Measurements from ENCODE around the gene NAA15. TPM values are rescaled to one million over a fixed set of nuclear protein-coding genes. Genes with fewer than 3 reads are reported as not detected.
"Not testable (repeated sequence)": the region's sequence is repeated elsewhere in the genome, so short reads cannot be mapped to it uniquely, and the experiment has no call there.

Gene NAA15
- total RNA-seq: 10 to 100 TPM; 25.0 to 48.8 (median 37.2) TPM

DNA sequence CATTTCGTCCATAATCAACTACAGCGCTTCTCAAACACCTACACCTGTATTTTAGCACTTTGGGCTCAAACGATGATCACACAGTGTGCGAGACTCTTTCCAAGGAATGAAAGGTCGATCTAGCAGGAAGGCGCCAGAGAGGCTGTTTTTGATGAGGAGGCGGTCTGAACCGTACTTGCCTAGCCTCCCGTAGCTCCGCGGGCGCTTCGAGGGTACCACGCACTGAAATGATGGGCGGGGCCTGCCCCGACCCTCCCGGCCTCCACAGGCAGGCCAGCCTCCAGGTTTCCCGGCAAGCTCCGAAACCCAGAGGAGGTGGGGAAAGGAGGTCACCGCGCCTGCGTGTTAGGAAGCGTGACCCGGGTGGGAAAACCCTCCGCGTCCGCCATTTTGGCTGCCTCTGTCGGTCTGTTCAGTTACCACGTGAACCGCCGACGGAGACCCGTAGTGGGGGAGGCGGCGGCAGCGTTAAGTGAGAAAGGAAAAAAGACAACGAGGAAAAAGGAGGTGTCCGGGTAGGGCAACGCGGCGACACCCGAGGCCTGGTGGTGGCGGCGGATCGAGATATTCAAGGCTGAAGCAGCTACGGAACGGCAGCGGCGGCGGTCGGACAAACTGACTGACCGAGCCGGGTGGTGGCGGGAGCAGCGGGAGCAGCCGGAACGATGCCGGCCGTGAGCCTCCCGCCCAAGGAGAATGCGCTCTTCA is at the start of gene NAA15:
Gene NAA15, plus strand, starts transcription at position 393 of the 708 bp plus-strand sequence. Its CDS starts 273 bp downstream, at position 666.
- Histone ChIP-seq H3K4me1 (peaks cover 50 to 60% of the 10 kb centered on the region in 2 donors), H3K4me3 (peak within 1 kb of the TSS; percentile 71 to 95 (median 86)), H3K27ac (peak within 1 kb of the TSS; percentile 94 to 98 (median 96)), H3K9me3 (no peaks in the 10 kb centered on the region), H3K36me3 (no peaks in the 10 kb centered on the region), H3K27me3 (no peaks in the 10 kb centered on the region)
- peak; percentile 96 to 98 for DNase-seq
- in situ Hi-C loops (cut with MboI; ENCODE audit: low sequenced_read_pairs in 4 of 4): no loop called here
- TF ChIP-seq POLR2A (IDR thresholded peaks at IDR 0.05): peak; percentile 89 to 95
- TF ChIP-seq, protein P1, sequence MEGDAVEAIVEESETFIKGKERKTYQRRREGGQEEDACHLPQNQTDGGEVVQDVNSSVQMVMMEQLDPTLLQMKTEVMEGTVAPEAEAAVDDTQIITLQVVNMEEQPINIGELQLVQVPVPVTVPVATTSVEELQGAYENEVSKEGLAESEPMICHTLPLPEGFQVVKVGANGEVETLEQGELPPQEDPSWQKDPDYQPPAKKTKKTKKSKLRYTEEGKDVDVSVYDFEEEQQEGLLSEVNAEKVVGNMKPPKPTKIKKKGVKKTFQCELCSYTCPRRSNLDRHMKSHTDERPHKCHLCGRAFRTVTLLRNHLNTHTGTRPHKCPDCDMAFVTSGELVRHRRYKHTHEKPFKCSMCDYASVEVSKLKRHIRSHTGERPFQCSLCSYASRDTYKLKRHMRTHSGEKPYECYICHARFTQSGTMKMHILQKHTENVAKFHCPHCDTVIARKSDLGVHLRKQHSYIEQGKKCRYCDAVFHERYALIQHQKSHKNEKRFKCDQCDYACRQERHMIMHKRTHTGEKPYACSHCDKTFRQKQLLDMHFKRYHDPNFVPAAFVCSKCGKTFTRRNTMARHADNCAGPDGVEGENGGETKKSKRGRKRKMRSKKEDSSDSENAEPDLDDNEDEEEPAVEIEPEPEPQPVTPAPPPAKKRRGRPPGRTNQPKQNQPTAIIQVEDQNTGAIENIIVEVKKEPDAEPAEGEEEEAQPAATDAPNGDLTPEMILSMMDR (IDR thresholded peaks at IDR 0.05 in 4 of 5, conservative IDR thresholded peaks at IDR 0.05 in 1 of 5): no peak
- peak; percentile 79 to 80 for ATAC-seq
- intact Hi-C loops (cut with DNase I; ENCODE audit: low total_unique reads): loop anchor here (1.0 to 5.0 kb wide), 5 partner anchors 124 to 851 kb away; partner anchors contain the start of genes ELF2, MAML3 and RAB33B

DNA sequence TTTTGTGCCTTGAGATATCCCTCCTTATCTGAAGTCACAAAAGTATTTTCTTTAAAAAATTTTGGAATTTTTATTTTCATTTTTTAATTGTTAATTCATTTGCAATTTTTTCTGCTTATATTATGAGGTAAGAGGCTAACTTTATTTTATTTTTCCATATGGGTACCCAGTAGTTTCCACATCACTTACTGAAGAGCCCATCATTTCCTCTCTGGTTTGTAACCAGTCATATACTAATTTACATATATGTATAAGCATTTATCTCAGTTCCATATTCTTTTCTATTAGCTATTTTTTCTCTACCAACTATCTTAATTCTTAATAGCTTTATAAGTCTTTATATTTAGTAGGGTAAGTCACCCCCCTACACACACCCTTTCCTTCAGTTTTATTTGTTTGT is 48.3 kb upstream of the NAA15 start:
- ATAC-seq: no peak
- in situ Hi-C loops (cut with MboI; ENCODE audit: low sequenced_read_pairs in 4 of 4): no loop called here

DNA sequence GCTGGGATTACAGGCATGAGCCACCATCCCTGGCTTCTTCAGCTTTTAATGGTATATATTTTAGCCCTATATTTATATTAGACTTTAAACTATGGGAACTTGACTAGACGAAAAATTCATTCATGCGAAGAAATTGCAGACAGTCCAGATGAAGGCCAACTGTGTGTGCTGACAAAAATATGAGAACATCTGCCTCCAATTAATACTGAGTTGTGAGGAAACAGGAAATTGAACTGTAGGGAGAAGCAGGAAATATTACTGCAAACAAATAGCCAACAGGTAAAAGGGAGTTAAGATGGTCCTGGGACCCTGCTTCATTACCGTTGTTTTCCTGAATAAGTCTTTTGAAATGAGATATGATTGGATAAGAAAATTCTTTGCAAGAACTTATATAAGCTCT is 47.6 kb upstream of the NAA15 start:
- no peak for TF ChIP-seq POLR2A (IDR thresholded peaks at IDR 0.05)
- TF ChIP-seq, protein P1 (IDR thresholded peaks at IDR 0.05 in 4 of 5, conservative IDR thresholded peaks at IDR 0.05 in 1 of 5): no peak
- no peak for ATAC-seq

More for the DNA sequence above, 48.3 kb upstream of the NAA15 start:
- H3K9me3 ChIP-seq: no peaks in the 10 kb centered on the region
- H3K27ac ChIP-seq: no peak overlapping the region
- no peak overlapping the region for H3K4me3 ChIP-seq
- TF ChIP-seq, protein P1 (IDR thresholded peaks at IDR 0.05 in 4 of 5, conservative IDR thresholded peaks at IDR 0.05 in 1 of 5): no peak
- no peak for TF ChIP-seq POLR2A (IDR thresholded peaks at IDR 0.05)
- intact Hi-C loops (cut with DNase I; ENCODE audit: low total_unique reads): no loop called here
- H3K36me3 ChIP-seq: no peaks in the 10 kb centered on the region
- no peaks in the 10 kb centered on the region for H3K4me1 ChIP-seq
- no peaks in the 10 kb centered on the region for H3K27me3 ChIP-seq
- DNase-seq: no peak

DNA sequence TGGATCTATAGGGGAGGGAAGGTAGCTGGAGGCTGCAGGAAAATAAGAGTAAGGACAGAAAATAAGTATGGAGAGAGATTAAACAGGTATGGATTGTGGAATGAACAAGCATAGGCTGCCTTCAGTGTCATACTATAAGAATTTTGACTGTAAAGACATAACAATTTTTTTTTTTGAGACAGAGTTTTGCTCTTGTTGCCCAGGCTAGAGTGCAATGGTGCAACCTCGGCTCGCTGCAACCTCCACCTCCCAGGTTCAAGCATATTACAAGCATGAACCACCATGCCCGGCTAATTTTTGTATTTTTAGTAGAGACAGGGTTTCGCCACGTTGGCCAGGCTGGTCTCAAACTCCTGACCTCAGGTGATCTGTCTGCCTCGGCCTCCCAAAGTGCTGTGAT is 45.7 kb upstream of the NAA15 start:
- H3K27ac ChIP-seq; ATAC-seq; in situ Hi-C loops (cut with MboI; ENCODE audit: low sequenced_read_pairs in 4 of 4); intact Hi-C loops (cut with DNase I; ENCODE audit: low total_unique reads); H3K36me3 ChIP-seq; H3K4me3 ChIP-seq; H3K27me3 ChIP-seq; DNase-seq; H3K9me3 ChIP-seq; H3K4me1 ChIP-seq: not testable (repeated sequence)

More for the DNA sequence above, 47.6 kb upstream of the NAA15 start:
- Histone ChIP-seq H3K27me3 (no peaks in the 10 kb centered on the region), H3K9me3 (no peaks in the 10 kb centered on the region), H3K4me1 (no peaks in the 10 kb centered on the region), H3K4me3 (no peak overlapping the region), H3K36me3 (no peaks in the 10 kb centered on the region), H3K27ac (no peak overlapping the region)
- intact Hi-C loops (cut with DNase I; ENCODE audit: low total_unique reads): no loop called here
- in situ Hi-C loops (cut with MboI; ENCODE audit: low sequenced_read_pairs in 4 of 4): no loop called here
- no peak for DNase-seq

DNA sequence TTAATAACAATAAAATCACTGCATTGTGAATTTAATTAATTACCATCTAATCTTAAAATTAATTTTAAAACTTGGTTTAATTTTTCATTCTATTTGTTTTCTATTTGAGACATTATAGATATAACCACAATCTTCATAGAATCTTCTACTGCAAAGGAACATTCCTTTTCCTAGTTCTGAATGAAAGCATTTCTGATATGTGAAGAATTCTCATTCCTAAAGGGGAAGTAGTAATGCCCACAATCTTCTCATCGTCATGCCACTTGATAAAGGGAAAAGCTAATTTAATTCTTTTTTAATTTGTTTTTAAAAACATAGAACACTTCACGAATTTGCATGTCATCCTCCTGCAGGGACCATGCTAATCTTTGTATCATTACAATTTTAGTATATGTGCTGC is 45.0 kb upstream of the NAA15 start:
- intact Hi-C loops (cut with DNase I; ENCODE audit: low total_unique reads): no loop called here
- in situ Hi-C loops (cut with MboI; ENCODE audit: low sequenced_read_pairs in 4 of 4): no loop called here
- H3K27ac ChIP-seq: no peak overlapping the region

More for the DNA sequence above, 45.0 kb upstream of the NAA15 start:
- no peak overlapping the region for H3K4me3 ChIP-seq
- no peaks in the 10 kb centered on the region for H3K36me3 ChIP-seq
- TF ChIP-seq POLR2A (IDR thresholded peaks at IDR 0.05): no peak
- TF ChIP-seq, protein P1 (IDR thresholded peaks at IDR 0.05 in 4 of 5, conservative IDR thresholded peaks at IDR 0.05 in 1 of 5): no peak
- ATAC-seq (no peak), DNase-seq (no peak)
- H3K9me3 ChIP-seq: no peaks in the 10 kb centered on the region
- no peaks in the 10 kb centered on the region for H3K27me3 ChIP-seq
- no peaks in the 10 kb centered on the region for H3K4me1 ChIP-seq

Measured in gastrocnemius medialis (tissue), 4 donors.